HG03097 (cell line): ENCODE results near the gene AEBP1.

Experiments used
- ATAC-seq: cut with Tn5 transposase; IDR thresholded peaks from one replicate; pipeline ENCODE4 v1.9.1; 2021; ENCODE audit not compliant: unreplicated experiment, low FRiP score

Gene AEBP1

DNA sequence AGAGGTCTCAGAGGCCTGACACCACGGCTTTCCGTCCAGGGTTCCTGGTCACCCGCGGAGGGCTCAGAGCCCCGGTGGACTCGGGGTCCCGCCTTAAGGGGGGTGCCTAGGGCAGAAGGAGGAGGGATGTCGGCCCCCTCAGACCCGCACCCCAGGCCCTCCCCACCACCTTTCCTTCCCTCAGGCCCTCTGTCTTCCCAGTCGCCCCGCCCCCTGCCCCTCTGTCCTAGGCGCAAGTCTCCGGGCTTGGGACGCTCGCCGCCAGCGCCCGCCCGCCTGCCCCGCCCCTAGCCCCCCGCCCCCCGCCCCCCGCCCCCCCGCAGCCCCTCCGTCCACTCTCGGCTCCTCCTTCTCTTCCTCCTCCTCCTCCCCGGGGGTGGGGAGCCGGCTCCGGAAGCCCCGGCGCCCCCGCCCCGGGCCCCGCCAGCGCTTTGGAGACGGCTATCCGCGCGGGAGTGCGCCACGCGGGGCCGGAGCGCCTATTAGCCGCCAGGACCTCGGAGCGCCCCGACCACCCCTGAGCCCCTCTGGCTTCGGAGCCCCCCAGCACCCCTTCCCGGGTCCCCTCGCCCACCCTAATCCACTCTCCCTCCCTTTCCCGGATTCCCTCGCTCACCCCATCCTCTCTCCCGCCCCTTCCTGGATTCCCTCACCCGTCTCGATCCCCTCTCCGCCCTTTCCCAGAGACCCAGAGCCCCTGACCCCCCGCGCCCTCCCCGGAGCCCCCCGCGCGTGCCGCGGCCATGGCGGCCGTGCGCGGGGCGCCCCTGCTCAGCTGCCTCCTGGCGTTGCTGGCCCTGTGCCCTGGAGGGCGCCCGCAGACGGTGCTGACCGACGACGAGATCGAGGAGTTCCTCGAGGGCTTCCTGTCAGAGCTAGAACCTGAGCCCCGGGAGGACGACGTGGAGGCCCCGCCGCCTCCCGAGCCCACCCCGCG is at the start of gene AEBP1:
Gene AEBP1, plus strand, starts transcription at position 423 of the 937 bp plus-strand sequence. Its CDS starts 321 bp downstream, at position 744.
- ATAC-seq, result no peak

DNA sequence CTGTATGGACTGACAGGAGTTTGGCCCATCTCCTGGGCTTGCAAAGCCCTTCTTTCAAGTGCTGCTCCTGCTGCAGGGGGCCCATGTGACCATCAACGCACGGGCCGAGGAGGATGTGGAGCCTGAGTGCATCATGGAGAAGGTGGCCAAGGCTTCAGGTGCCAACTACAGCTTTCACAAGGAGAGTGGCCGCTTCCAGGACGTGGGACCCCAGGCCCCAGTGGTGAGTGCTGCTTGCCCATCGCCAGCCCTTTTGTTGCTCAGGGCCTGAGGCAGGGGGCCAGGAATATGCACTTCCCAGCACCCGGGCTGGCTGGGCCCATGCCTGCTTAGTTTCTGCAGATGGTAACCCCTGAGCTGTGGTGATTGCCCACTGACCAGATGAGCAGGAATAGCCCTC is 47.5 kb upstream of the AEBP1 start:
- ATAC-seq, result no peak

DNA sequence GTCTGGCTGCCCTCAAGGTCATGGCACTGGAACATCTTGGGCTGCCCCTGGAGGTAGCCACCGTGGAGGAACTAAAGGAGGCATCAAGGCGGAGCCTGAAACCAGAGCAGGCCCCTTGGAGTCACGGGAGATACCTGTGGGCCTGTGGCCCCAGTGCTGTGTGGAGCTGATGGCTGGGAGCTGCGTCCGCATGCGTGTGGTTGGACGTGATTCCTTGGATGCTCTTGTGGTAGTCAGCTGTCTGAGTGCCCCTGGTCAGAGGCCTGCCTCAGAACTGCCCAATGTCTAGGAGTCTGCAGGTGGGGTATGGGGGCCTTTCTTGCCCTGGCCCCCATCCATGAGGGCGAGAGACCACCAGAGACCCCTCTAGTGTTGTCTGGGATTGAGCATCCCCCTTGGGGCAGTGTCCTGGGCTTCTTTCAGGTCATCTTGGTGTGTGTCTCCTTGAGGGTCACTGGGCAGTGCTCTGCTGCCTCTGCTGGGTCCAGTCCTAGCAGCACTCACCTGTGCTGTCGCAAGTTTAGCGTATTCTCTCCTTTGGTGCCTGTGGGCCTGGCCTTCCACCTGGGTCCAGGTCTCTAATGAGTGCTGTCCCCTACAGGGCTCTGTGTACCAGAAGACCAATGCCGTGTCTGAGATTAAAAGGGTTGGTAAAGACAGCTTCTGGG is 46.8 kb upstream of the AEBP1 start:
- no peak for ATAC-seq

DNA sequence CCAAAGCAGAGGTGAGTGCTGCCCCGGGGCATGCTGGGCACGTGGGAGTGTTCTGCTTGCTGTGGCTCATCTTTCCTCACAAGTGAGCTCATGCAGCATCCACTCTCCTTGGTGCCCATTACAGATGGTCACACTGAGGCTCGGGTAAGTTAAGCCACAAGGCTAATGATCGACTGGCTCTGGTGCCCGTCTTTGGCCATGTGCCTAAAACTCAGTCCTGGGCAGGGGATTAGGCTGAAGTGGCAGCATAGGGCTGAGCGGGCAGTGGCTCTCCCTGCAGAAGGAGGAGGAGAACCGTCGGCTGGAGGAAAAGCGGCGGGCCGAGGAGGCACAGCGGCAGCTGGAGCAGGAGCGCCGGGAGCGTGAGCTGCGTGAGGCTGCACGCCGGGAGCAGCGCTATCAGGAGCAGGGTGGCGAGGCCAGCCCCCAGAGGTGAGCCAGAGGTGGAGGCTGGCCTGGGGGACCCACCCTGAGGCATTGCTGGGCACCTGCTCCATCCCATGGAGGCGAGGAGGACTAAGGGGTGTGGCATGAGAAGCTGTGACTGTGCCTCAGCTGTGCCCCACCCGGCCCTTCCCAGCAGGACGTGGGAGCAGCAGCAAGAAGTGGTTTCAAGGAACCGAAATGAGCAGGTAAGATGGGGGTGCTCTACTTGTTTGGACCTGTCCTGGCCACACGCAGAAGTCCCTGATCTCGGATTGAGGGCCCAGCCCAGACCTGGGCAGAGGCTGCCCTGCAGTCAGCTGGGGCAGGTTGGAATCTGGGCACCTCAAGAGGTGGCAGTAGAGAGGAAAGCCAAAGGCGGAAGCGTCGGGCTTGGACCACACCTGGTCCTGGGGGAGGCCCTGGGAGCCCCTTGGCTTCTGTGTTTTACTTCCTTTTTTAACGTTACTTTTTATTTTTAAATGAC is 46.0 kb upstream of the AEBP1 start:
- no peak for ATAC-seq

DNA sequence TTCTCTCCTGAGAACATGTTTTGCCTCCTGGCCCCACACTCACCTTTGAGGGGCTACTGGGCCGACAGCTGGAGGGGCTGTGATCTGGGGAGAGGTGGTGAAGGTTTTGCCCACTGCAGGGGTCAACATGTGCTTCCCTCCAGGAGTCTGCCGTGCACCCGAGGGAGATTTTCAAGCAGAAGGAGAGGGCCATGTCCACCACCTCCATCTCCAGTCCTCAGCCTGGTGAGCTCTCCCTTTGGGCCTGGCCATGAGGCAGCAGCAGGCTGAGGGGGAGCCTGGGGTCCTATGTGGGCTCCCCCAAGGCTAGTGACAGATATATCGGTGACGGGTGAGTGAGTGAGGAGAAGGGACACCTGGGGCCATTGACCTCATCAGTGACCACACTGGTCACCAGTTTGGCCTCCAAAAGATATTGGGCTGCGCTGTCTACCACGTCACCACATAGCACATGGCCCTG is 45.4 kb upstream of the AEBP1 start:
- no peak for ATAC-seq

DNA sequence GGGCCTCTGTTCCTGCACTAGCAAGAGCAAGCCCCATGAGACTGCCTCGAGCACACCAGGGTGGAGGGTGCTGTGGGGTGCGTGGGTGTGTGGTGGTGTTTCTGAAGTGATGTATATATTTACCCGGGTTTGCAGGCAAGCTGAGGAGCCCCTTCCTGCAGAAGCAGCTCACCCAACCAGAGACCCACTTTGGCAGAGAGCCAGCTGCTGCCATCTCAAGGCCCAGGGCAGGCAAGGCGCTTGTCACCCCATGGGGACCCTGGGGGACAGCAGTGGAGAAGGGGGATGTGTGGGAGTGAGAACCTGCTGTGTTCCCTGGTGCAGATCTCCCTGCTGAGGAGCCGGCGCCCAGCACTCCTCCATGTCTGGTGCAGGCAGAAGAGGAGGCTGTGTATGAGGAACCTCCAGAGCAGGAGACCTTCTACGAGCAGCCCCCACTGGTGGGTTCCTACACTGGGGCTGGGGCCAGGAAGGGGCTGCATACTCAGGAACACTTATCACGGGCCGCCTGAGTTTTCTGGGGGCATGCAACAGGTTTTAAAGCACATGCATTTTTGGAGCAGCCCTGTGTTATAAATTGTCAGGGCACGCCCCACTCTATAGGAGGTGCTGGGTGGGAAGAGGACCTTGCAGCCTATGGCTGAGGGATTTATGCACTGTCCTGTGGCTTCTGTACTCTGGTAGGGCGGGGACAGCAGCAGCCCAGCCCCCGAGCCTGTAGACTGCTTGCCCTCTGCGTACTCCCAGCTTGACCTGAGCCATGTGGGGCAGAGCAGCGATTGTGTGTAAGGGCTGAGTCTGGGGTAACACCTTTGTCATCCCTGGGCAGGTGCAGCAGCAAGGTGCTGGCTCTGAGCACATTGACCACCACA is 44.7 kb upstream of the AEBP1 start:
- ATAC-seq, result no peak

DNA sequence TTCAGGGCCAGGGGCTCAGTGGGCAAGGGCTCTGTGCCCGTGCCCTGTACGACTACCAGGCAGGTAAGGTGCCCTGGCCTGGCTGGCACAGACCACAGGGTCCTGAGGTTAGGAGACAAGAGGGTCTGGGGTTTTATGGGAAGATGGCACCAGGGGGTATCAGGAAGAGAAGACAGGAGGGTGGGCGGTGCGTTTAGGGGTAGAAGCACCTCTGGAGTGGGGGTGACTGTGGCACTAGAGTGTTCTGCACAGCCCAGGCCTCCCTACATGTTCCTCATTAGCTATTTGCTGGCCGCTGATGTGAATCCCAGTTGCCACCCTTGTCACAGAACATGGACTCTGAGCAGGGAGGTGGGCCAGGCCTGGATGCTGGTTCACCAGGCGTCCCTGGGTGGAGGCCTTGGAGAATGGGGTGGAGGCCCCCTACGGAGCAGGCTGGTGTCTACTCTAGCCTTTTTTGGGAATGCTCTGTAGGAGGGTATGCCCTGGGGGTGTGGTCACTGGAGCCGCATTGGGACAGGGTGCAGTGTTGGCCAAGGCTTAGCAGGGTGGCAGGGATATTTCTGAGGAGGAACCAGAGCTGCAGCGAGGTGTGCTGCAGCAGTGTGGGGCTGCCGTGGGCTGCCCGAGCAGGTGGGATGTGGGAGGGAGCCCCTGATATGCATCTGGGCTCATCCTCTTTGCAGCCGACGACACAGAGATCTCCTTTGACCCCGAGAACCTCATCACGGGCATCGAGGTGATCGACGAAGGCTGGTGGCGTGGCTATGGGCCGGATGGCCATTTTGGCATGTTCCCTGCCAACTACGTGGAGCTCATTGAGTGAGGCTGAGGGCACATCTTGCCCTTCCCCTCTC is 43.8 kb upstream of the AEBP1 start:
- ATAC-seq, result no peak

DNA sequence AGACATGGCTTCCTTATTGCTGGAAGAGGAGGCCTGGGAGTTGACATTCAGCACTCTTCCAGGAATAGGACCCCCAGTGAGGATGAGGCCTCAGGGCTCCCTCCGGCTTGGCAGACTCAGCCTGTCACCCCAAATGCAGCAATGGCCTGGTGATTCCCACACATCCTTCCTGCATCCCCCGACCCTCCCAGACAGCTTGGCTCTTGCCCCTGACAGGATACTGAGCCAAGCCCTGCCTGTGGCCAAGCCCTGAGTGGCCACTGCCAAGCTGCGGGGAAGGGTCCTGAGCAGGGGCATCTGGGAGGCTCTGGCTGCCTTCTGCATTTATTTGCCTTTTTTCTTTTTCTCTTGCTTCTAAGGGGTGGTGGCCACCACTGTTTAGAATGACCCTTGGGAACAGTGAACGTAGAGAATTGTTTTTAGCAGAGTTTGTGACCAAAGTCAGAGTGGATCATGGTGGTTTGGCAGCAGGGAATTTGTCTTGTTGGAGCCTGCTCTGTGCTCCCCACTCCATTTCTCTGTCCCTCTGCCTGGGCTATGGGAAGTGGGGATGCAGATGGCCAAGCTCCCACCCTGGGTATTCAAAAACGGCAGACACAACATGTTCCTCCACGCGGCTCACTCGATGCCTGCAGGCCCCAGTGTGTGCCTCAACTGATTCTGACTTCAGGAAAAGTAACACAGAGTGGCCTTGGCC is 43.0 kb upstream of the AEBP1 start:
- no peak for ATAC-seq

DNA sequence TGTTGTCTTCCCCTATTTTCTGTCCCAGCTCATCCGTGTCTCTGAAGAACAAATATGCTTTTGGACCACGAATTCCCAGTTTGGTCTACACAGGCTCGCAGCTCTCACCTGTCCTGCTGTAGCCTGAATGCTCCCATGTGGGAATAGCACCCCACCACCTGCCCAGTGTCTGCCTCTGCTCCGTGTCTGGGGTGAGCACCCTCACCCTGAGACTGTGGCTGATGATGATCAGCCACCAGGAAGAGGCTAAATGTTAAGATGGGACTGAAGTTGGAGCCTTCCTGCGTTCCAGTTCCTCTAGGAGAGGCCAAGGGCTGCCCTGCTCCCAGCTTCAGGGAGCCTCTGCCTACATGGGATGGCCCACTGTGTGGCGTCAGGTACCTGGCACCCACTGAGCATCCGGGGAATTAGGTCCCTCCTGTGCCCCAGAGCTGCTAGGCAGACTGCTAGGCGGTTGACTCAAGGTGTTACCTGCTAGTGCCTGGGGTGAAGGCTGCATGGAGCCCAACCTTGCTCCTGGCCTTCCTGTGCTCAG is 42.4 kb upstream of the AEBP1 start:
- no peak for ATAC-seq

DNA sequence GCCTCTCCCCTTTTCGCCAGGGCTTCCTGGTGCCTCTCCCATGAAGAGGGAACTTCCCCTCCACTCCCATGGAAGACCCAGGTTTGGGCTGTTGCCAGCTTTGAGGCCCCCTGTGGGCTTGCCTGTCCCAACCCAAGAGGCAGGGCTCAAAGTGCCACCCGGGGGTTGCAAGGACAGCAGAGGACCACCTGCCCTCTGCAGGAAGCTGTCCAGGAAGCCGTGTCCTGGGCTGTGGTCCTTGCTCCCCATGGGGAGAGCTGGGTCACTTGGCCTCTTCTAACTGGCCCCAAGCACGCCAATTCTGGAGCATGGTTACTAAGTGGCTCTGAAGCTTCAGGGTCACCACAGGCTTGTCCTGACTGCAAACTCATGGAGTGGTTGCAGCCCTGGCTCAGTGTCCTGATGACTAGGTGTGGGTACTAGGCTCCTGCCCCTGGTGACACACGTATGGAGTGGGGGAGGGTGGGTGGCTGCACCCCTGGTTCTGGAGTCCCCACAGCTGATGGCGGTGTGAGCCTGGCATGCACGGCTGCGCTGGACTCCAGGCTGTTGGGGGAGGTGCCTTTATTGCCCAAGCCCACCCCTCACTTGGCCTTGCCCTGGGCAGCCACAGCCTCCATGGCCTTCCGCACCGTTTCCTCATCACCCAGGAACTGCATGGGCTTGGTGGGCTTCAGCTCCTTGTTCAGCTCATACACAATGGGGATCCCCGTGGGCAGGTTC is 41.8 kb upstream of the AEBP1 start:
- no peak for ATAC-seq

DNA sequence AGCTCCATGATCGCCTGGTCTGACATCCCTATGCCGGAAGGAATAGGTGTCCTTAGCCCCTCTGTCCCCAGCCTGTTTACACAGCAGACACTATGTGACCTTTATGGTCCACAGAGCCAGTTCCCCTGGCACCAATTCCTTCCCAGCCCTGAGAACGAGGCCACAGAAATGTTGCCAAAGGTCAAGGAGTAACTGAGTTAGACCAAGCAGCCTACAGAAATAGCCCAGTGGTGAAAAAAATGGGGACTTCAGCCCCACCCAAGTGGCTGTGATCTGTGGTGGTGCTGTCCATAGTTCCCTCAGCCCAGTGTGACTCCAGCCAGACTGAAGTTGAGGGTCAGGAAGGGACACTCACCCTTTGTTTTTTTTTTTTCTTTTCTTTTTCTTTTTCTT is 41.2 kb upstream of the AEBP1 start:
- ATAC-seq, result no peak

DNA sequence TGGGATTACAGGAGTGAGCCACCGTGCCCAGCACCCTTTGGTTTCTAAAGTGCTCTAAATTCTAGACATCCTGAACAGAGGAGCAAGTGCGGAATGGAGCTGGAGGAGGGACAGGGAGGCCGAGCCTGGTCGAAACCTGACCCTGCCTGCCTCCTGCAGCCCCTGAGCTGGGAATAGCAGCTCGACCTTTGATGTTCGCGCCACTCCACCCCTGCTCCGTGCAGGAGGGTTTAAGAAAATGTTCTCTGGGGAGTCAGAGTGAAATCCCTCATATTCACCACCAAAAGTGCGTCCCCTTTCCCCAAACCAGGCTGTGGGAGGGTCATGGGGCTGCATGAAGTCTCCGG is 40.6 kb upstream of the AEBP1 start:
- ATAC-seq, result no peak

DNA sequence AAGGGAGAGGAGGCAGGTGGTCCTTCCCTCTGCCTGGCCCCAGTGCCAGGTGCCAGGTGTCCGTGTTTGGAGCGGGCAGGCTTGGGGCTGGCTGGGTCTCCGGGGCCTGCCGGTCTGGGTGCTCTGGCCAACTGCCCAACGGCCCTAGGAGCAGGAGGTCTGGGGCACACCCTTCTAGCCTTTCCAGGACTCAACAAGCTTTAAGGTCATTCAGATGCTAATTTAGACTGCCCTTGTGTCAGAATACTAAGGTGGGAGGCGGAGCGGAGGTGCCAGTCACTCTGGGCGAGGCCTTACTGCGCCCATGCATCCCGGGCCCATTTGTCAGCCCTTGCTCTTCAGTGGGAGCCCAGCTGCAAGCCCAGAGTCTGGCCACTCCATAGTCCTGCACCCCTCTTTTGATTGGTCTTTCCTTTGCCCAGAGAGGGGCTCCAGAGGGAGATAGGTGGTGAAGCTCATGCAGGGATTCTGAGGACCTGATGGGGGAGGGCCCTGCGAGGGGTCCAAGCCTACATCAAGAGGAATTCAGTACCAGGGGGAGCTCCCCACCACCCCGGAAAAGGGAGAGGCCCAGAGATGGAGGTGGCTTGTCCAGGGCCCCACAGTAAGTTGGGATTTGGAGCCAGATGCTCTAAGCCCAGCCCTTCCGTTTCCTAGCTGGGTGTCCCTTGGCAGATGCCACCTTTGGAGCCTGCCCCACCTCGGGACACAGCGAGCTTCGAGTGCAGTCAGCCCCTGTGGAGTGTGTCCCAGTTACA is 40.1 kb upstream of the AEBP1 start:
- no peak for ATAC-seq

DNA sequence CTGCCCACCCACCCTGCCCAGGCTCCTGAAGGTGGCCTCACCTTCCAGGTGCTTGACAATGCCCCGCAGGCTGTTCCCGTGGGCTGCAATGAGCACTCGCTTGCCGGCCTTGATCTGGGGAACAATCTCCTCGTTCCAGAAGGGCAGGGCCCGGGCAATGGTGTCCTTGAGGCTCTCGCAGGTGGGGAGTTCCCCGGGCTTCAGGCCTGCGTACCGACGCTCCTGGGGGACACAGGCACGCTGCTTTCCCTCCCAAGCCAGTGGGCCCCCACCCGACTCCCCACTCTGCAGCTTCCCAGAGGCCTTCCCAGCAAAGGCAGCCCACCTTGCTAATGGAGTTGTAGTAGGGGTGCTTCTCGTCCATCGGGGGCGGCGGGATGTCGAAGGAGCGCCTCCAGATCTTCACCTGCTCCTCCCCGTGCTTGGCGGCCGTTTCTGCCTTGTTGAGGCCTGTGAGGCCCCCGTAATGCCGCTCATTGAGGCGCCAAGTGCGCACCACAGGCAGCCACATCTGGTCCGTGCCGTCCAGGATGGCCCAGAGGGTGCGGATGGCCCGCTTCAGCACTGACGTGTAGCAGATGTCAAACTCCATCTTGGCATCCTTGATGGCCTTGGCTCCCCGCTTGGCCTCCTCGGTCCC is 39.2 kb upstream of the AEBP1 start:
- no peak for ATAC-seq

DNA sequence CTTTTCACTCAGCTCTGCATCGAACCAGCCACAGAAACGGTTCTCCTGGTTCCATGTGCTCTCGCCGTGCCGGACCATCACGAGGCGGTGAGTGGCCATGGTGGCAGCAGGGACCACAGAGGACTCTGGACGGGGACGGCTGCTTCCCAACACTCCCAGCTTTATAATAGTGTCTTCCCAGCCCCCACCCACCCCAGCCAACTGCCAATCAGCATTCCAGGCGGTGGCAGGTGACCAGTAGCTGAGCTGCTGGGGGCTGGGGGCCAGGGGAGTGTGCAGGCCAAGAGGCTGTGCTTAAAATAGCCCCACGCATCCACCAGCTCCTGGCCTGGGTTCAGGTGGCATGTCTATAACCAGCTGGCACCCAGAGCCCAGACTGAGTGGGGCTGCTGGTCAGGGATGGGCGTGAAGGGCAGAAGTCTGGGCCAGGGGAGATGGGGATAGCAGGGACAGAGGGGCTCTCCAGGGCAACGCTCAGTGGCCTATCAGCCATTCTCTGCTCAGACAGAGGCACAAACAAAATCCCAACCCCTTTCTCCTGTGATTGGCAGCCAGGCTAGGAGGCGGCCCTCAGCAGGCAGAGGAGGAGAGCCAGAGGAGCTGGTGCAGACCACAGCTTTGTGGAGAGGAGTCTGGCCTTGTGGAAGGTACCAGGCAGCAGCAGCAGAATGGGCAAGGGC is 38.6 kb upstream of the AEBP1 start, which contains the start of gene PGAM2:
Gene PGAM2, minus strand, starts transcription at position 137 of the 680 bp plus-strand sequence. Its CDS starts 38 bp downstream, at position 99.
- ATAC-seq, result no peak

DNA sequence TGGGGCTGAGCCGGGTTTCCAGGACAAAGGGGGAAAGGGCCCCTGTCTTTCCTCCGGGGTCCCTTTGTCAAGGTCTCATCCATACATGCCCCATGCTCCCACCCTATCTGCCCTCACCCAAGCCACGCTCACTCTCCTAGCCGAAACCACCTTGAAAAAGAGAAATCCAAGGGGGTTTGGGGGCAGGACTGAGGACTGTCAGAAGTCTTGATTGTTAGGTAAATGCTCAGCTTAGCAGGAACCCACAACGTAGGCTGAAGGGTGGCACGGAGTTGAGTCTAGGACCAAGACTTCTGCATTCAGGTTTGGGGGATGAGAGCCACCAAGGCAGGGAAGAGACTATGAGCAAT is 38.1 kb upstream of the AEBP1 start:
- ATAC-seq, result no peak
